HEK293T (cell line): Measurements from ENCODE around the gene BRAF.

Experiments used
- BHLHE40 ChIP-seq: fragments of 450-650 bp; IDR thresholded peaks from 2 replicates; pipeline ENCODE4 v1.6.1; 2016; ENCODE audit warnings: mild to moderate bottlenecking, moderate library complexity, borderline replicate concordance
- ELF4 ChIP-seq: fragments of 450-650 bp; IDR thresholded peaks from 2 replicates; pipeline ENCODE4 v1.6.1; 2017; ENCODE audit warnings: antibody characterized with exemption
- FOXA1 ChIP-seq: fragments of 450-650 bp; IDR thresholded peaks from 2 replicates; pipeline ENCODE4 v1.6.1; 2016; ENCODE audit warnings: mild to moderate bottlenecking
- FOXM1 ChIP-seq: fragments of 450-650 bp; IDR thresholded peaks from 2 replicates; pipeline ENCODE4 v1.6.1; 2017; ENCODE audit warnings: mild to moderate bottlenecking, borderline replicate concordance
- HDGF ChIP-seq: fragments of 450-650 bp; IDR thresholded peaks from 2 replicates; pipeline ENCODE4 v1.6.1; 2017; ENCODE audit warnings: antibody characterized with exemption, borderline replicate concordance
- NFRKB ChIP-seq: fragments of 450-650 bp; IDR thresholded peaks from 2 replicates; pipeline ENCODE4 v1.6.1; 2016; ENCODE audit warnings: mild to moderate bottlenecking, moderate library complexity
- PKNOX1 ChIP-seq: fragments of 450-650 bp; IDR thresholded peaks from 2 replicates; pipeline ENCODE4 v1.6.1; 2016
- SP1 ChIP-seq: fragments of 450-650 bp; IDR thresholded peaks from 2 replicates; pipeline ENCODE4 v1.6.1; 2017
- SUZ12 ChIP-seq: fragments of 450-650 bp; IDR thresholded peaks from 2 replicates; pipeline ENCODE4 v1.6.1; 2016; ENCODE audit warnings: mild to moderate bottlenecking
- ZNF384 ChIP-seq: fragments of 450-650 bp; IDR thresholded peaks from 2 replicates; pipeline ENCODE4 v1.6.1; 2016

DNA sequence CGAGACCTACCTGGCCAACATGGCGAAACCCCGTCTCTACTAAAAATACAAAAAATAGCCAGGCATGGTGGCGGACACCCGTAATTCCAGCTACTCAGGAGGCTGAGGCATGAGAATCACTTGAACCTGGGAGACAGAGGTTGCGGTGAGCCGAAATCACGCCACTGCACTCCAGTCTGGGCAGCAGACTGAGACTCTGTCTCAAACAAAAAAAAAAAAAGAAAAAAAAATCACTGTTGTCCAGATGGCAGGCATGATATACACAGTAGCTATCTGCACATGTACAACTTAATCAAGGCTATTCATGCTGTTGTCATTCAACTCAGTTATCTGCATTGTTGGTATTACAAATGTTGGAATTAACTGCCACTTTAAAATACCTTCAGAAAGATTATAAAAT lies 55.3 kb downstream of the BRAF start:
- TF ChIP-seq FOXA1 (no peak), PKNOX1 (no peak), FOXM1 (no peak), SUZ12 (no peak), SP1 (no peak), NFRKB (no peak), ELF4 (no peak), BHLHE40 (no peak), HDGF (no peak), ZNF384 (no peak)
